Body of pancreas (tissue), 4 donors: ENCODE results near the gene MAP2K7. TPM values are rescaled to one million over a fixed set of nuclear protein-coding genes. Genes with fewer than 3 reads are reported as not detected.

Experiments used
- ATAC-seq: fragments of 150-250 bp; one replicate; pipeline ENCODE4 v1.9.1; 2016
- DNase-seq, 4 donors: peaks; one replicate each; pipeline ENCODE4 v3.0.0-alpha.2; 2019
- H3K27ac ChIP-seq, 4 donors: fragments of 200-600 bp; sonication (generic); 1 replicate in 3 of 4; 2 replicates in 1 of 4; pipeline versions ENCODE4 v1.5.1 to v1.6.1; 2016 to 2019; ENCODE audit warnings: mild to moderate bottlenecking in 1 of 4, mixed read lengths in 1 of 4, moderate library complexity in 1 of 4
- H3K27me3 ChIP-seq, 2 donors: fragments of 200-600 bp; sonication (generic); one replicate each; pipeline ENCODE4 v1.6.0; 2016; ENCODE audit warnings: mild to moderate bottlenecking in 1 of 2
- H3K36me3 ChIP-seq, 2 donors: fragments of 200-600 bp; sonication (generic); replicated peaks in 1 of 2; 2 replicates each; pipeline ENCODE4 v1.5.1; 2016; ENCODE audit warnings: low read depth in 2 of 2; ENCODE audit not compliant: insufficient read depth in 1 of 2
- H3K4me1 ChIP-seq: fragments of 200-600 bp; sonication (generic); one replicate; pipeline ENCODE4 v1.6.0; 2016
- H3K4me3 ChIP-seq, 2 donors: fragments of 200-600 bp; sonication (generic); 1 replicate in 1 of 2; 2 replicates in 1 of 2; pipeline ENCODE4 v1.5.1; 2016 to 2019
- H3K9me3 ChIP-seq, 3 donors: fragments of 200-600 bp; sonication (generic); 1 replicate in 2 of 3; 2 replicates in 1 of 3; pipeline ENCODE4 v1.5.1; 2016
- POLR2A ChIP-seq, 3 donors: fragments of 450-650 bp; IDR thresholded peaks; one replicate each; pipeline ENCODE4 v1.6.1; 2016; ENCODE audit warnings: antibody characterized with exemption in 3 of 3, mild to moderate bottlenecking in 2 of 3
- whole genome bisulfite sequencing, 2 donors: methylation state at CpG; one replicate each; pipeline ENCODE4 v1.1.5; 2017; 5-methylcytosine and 5-hydroxymethylcytosine counted together
- intact Hi-C: fragments of 100-400 bp; cut with DNase I; formaldehyde crosslinking; loops from one replicate; pipeline ENCODE4 v1.15.1; 2023
- total RNA-seq, 2 donors: library from RNA; depleted of rRNA; stranded (reverse); fragments of >200 nt; gene quantifications; one replicate each; pipeline ENCODE4 v1.1.0, GENCODE V29; 2016
- TF ChIP-seq, protein P1 (sequence below), 7 experiments: fragments of 450-650 bp in 4 of 7; fragments of 200-600 bp in 3 of 7; sonication (generic) in 3 of 7; IDR thresholded peaks; one replicate each; pipeline ENCODE4 v1.5.1; 2016 to 2019; ENCODE audit warnings: antibody characterized with exemption in 7 of 7

MAP2K7 gene
- total RNA-seq, 2 donors from 2014 or later, result 8.0 to 34.9 TPM

DNA sequence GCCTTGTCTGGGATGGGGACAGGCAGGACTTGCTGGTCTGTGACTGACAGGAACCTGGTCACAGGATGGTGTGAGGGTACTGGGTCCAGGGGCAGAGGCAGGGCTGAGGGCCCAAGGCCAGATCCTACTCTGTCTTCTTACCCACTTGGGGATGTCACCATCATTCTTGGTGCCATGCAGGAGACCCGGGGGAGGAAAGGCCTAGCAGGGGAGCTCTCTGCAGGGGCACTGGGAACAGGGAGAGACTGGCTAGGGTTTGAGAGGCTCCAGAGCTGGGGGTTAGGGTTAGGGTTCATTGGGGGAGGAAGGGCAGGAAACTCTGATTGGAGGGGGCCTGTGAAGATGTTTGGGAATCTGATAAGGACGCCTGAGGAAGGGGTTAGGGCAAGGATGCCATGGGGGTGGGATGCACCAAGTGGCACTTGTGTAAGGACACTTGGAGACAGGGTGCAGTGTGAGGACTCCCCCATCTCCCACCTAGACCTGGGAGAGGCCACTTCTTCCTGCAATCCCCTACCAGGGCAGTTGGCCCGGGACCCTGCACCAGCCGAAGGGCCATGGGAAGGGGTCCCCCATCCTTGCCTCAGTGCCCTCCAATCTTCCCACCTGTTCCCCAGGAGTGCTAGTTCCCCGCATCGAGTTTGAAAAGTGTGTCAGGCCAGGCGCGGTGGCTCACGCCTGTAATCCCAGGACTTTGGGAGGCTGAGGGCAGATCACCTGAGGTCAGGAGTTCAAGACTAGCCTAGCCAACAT lies 36.4 kb upstream of the MAP2K7 start:
- no peaks in the 10 kb centered on the region for H3K27me3 ChIP-seq

DNA sequence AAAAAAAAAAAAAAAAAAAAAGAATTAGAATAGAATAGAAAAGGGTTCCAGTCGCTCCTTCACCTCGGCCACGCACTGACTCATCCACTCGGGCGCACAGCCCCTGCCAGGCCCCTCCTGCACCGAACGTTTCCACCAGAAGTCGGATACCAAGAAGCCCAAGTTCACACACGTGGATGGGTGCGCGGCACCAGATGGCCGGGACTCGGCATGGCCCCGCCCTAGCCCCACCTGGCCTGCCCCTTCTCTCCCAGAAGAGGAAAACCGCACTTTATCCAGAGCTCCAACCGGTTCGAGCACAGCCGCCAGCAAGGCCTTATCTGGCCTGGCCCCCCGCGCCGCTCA lies 35.4 kb upstream of the MAP2K7 start:
- 29 to 33% methylated on average over 16 to 21 of the region's 21 CpGs for WGBS, 2 donors
- H3K4me1 ChIP-seq, result peaks cover 40% of the 10 kb centered on the region
- ATAC-seq, result no peak

More for the DNA sequence above, 36.4 kb upstream of the MAP2K7 start:
- Histone ChIP-seq H3K36me3 (no peaks in the 10 kb centered on the region), H3K4me3 (no peak overlapping the region), H3K27ac (peak overlapping the region in 1 of 4 donors; percentile 6), H3K4me1 (peaks cover 39% of the 10 kb centered on the region), H3K9me3 (no peaks in the 10 kb centered on the region)
- DNase-seq (no peak), ATAC-seq (no peak)
- WGBS, 2 donors, result 89% methylated on average over 8 to 9 of the region's 9 CpGs
- TF ChIP-seq, protein P1, sequence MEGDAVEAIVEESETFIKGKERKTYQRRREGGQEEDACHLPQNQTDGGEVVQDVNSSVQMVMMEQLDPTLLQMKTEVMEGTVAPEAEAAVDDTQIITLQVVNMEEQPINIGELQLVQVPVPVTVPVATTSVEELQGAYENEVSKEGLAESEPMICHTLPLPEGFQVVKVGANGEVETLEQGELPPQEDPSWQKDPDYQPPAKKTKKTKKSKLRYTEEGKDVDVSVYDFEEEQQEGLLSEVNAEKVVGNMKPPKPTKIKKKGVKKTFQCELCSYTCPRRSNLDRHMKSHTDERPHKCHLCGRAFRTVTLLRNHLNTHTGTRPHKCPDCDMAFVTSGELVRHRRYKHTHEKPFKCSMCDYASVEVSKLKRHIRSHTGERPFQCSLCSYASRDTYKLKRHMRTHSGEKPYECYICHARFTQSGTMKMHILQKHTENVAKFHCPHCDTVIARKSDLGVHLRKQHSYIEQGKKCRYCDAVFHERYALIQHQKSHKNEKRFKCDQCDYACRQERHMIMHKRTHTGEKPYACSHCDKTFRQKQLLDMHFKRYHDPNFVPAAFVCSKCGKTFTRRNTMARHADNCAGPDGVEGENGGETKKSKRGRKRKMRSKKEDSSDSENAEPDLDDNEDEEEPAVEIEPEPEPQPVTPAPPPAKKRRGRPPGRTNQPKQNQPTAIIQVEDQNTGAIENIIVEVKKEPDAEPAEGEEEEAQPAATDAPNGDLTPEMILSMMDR (IDR thresholded peaks at IDR 0.05), result no peak
- no peak for TF ChIP-seq POLR2A (IDR thresholded peaks at IDR 0.05)
- intact Hi-C loops, result no loop called here

DNA sequence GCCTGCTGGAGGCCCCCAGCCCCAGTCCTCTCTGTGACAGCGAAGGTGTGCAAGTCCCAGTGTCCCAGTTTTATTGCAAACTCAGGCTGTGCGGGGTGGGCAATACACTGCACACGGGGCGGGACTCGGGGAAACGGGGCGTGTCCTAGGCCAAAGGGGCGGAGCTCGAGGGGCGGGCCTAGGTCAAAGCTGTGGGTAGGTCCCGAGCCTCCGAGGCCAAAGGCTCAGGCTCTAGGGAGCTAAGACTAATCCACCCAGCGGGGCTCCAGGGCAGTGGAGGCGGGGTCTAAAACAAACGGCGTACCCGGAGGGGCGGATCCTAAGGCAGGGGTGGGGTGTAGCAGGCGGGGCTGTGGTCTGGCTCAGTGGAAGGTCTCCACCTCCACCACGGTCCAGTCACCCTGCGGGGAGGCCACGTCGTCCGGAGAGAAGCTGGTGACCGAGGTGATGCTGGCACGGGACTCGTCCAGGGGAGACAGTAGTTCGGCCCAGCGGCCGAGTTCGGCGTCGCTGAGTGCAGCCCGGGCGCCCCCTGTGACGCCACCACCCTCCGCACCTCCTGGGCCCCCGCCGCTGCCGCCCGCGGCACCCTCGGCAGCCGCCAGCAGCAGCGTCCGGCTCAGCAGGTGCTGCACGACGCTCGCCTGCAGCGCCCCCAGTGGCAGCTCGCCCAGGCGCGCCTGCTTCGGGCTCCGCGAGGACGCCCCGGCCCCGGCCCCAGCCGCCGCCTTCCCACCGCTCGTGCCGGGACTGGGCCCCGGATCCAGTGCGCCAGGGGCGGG lies 34.8 kb upstream of the MAP2K7 start:
- Histone ChIP-seq H3K36me3 (no peaks in the 10 kb centered on the region), H3K27me3 (no peaks in the 10 kb centered on the region), H3K4me3 (no peak overlapping the region), H3K27ac (peak overlapping the region; percentile 81 to 94 (median 91)), H3K4me1 (peaks cover 45% of the 10 kb centered on the region), H3K9me3 (no peaks in the 10 kb centered on the region)
- TF ChIP-seq POLR2A (IDR thresholded peaks at IDR 0.05), result peak; percentile 34 to 63 (median 58)
- TF ChIP-seq, protein P1 (IDR thresholded peaks at IDR 0.05), result peak; percentile 15 to 97 (median 92)
- intact Hi-C loops, result no loop called here
- ATAC-seq, result peak; percentile 75
- peak; percentile 85 to 91 (median 89) for DNase-seq
- 1 to 2% methylated on average over 24 to 52 of the region's 67 CpGs for WGBS, 2 donors

More for the DNA sequence above, 35.4 kb upstream of the MAP2K7 start:
- no peak overlapping the region for H3K4me3 ChIP-seq
- no peaks in the 10 kb centered on the region for H3K27me3 ChIP-seq
- H3K9me3 ChIP-seq, result no peaks in the 10 kb centered on the region
- TF ChIP-seq, protein P1 (IDR thresholded peaks at IDR 0.05), result no peak
- no peak for TF ChIP-seq POLR2A (IDR thresholded peaks at IDR 0.05)
- peak overlapping the region; percentile 81 to 94 (median 91) for H3K27ac ChIP-seq
- DNase-seq, result no peak
- intact Hi-C loops, result no loop called here
- H3K36me3 ChIP-seq, result no peaks in the 10 kb centered on the region

DNA sequence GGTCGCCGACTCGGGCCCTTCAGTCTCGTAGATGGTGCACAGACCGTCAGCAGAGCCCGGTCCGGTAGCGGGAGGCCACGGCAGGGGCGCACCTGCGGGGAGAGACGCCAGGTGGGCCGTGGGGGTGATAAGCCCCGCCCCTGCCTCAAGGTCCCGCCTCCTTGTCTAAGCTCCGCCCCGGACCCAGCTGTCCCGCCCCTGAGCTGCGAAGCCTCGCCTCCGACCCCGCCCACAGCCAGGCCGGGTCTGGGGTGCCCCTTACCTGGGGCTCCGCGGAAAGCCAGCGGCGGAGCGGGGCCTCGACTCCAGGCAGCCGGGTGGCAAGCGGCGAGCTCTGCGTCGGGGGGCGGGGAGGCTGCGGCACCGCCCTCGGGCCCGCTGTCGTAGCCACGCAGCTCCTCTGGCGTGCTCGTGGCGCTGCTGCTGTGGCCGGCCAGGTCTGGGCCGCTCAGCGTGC lies 34.2 kb upstream of the MAP2K7 start:
- Histone ChIP-seq H3K4me1 (peaks cover 48% of the 10 kb centered on the region), H3K4me3 (no peak overlapping the region), H3K36me3 (no peaks in the 10 kb centered on the region), H3K27ac (peak overlapping the region; percentile 81 to 94 (median 91)), H3K9me3 (no peaks in the 10 kb centered on the region), H3K27me3 (no peaks in the 10 kb centered on the region)
- intact Hi-C loops, result no loop called here
- TF ChIP-seq POLR2A (IDR thresholded peaks at IDR 0.05), result no peak
- TF ChIP-seq, protein P1 (IDR thresholded peaks at IDR 0.05), result peak in 2 of 7 experiments; percentile 5 to 7
- WGBS, 2 donors, result 4% methylated on average over 39 of the region's 47 CpGs; no CpG with 5 or more reads in 1 of the 2 donors
- DNase-seq, result peak; percentile 65 to 83 (median 78)
- peak; percentile 62 for ATAC-seq
